Vagina (tissue), 2 donors: ENCODE measurements around the gene DNAJC12.

Source experiments
- CTCF ChIP-seq, 3 experiments: fragments of 450-650 bp in 2 of 3; fragments of 200-600 bp in 1 of 3; sonication (generic) in 1 of 3; IDR thresholded peaks; one replicate each; pipeline ENCODE4 v1.5.1; 2017 to 2019; ENCODE audit warnings: antibody characterized with exemption in 3 of 3, mild to moderate bottlenecking in 2 of 3, moderate library complexity in 2 of 3
- POLR2A ChIP-seq, 2 donors: fragments of 450-650 bp; IDR thresholded peaks; one replicate each; pipeline ENCODE4 v1.6.1; 2017; ENCODE audit warnings: antibody characterized with exemption in 2 of 2, mild to moderate bottlenecking in 2 of 2, moderate library complexity in 2 of 2

DNA sequence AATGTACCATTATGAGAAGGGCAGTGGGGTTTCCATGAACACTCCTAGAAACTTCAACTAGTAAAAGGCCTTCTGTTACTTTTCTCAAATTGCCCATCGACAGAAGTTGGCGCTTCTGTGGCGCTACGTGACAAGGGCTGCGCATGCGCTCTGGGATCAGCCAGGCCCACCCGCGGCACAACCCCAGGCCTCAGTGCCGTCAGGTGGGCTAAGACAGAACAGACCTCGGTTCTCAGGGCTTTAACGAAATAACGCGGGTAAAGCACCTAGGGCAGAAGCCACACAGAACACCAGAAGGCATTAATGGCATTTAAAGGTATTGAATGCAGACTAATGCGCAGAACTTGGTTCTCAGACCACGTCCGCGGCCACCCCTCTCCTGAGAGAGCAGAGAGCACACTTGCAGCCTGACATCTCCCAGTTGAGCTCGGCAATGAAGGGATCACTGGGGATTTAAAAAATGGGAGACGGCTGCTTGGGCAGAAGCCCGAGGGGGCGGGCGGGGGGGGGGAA is 74.4 kb downstream of the DNAJC12 start:
- TF ChIP-seq CTCF (IDR thresholded peaks at IDR 0.05) (no peak), POLR2A (IDR thresholded peaks at IDR 0.05) (no peak)
